ENCODE results near the gene YOD1.

Gene YOD1

GRCh38 chr1:207051191-207051943 lies at the start of gene YOD1:
YOD1 (minus strand) TSS chr1:207051208; CDS start chr1:207051030, 178 bp downstream.
- Histone ChIP-seq H3K27ac (no peak within 1 kb of the TSS), H3K4me1 (peaks cover 0 to 16% (median 0%) of the 10 kb centered on the region in 10 experiments; a peak in 7 of 20 replicates), H3K27me3 (peaks cover 0 to 11% (median 6%) of the 10 kb centered on the region in 11 experiments; a peak in 11 of 22 replicates), H3K4me3 (no peak within 1 kb of the TSS), H3K4me2 (no peak within 1 kb of the TSS), H4K20me1 (no peaks in the 10 kb centered on the region), H3K36me3 (no peaks in the 10 kb centered on the region), H3K9ac (no peak within 1 kb of the TSS), H3K9me3 (replicated peaks in 1 of 11) (peaks cover 0 to 34% (median 29%) of the 10 kb centered on the region in 11 experiments; a peak in 20 of 22 replicates)
- no peak for TF ChIP-seq Cebpa-rat (IDR thresholded peaks at IDR 0.05)

GRCh38 chr1:207097871-207098324 lies 46.9 kb upstream of the YOD1 start:
- Histone ChIP-seq H3K36me3 (no peaks in the 10 kb centered on the region), H4K20me1 (no peaks in the 10 kb centered on the region), H3K9ac (no peak overlapping the region), H3K4me3 (no peak overlapping the region), H3K9me3 (replicated peaks in 1 of 11) (peaks cover 13 to 20% (median 18%) of the 10 kb centered on the region in 11 experiments; a peak in 21 of 22 replicates), H3K4me1 (no peaks in the 10 kb centered on the region), H3K27me3 (no peaks in the 10 kb centered on the region), H3K4me2 (no peak overlapping the region), H3K27ac (no peak overlapping the region)
- TF ChIP-seq Cebpa-rat (IDR thresholded peaks at IDR 0.05) = no peak

DNA sequence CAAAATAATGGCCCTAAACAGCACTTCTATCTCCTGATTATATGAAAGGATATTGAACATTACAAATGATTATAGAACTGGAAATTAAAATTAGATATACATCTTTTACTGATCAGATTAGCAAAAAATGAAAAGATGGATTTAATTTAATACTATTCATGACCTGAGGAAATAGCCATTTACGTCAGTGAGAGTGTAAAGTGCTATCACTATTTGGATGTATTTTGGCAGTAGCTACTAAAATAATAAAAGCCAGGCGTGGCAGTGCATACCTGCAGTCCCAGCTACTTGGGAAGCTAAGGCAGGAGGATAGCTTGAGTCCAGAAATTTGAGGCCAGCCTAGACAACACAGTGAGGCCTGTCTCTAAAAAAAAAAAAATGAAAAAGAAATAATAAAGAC lies 42.9 kb upstream of the YOD1 start:
- Histone ChIP-seq H3K27ac (no peak overlapping the region), H3K36me3 (no peaks in the 10 kb centered on the region), H3K27me3 (no peaks in the 10 kb centered on the region), H3K9me3 (replicated peaks in 1 of 11) (peaks cover 8 to 16% (median 12%) of the 10 kb centered on the region in 11 experiments; a peak in 21 of 22 replicates), H3K9ac (no peak overlapping the region), H3K4me1 (peaks cover 6 to 22% (median 10%) of the 10 kb centered on the region in 10 experiments; a peak in 18 of 20 replicates), H3K4me3 (no peak overlapping the region), H3K4me2 (no peak overlapping the region), H4K20me1 (no peaks in the 10 kb centered on the region)
- no peak for TF ChIP-seq Cebpa-rat (IDR thresholded peaks at IDR 0.05)

DNA sequence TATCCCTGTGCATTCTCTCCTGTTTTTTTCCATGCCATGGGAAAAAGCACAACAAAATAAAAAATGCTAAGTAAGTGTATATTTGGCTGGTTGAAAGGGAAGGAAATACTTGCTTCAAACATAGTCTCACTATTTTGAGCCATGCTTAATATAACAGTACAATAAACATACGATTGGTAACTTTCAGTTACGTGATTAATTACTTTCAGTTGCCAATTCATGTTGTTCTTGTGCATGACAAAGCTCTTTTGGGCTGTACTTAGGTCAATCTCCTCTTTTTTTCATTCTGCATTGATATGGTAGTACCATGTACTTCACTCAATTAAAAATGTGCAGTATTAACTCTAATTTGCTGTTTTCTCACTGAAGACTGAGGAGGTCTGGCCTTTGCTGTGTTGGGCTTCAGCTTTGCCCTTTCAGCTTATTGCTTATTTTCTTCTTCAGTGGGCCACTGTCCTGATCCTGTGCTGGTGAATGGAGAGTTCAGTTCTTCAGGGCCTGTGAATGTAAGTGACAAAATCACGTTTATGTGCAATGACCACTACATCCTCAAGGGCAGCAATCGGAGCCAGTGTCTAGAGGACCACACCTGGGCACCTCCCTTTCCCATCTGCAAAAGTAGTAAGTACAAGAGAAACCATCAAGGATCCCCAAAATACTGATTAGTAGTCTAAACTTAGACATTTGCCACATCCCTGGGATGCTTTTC lies 40.3 kb upstream of the YOD1 start:
- Histone ChIP-seq H3K4me1 (peaks cover 10 to 27% (median 14%) of the 10 kb centered on the region in 10 experiments; a peak in 18 of 20 replicates), H3K4me3 (no peak overlapping the region), H3K27me3 (no peaks in the 10 kb centered on the region), H4K20me1 (no peaks in the 10 kb centered on the region), H3K36me3 (no peaks in the 10 kb centered on the region), H3K4me2 (peak overlapping the region in 3 of 11 experiments; percentile 6 to 26 (median 14); a peak in 2 of 22 replicates), H3K27ac (no peak overlapping the region), H3K9me3 (replicated peaks in 1 of 11) (no peaks in the 10 kb centered on the region), H3K9ac (no peak overlapping the region)
- no peak for TF ChIP-seq Cebpa-rat (IDR thresholded peaks at IDR 0.05)

DNA sequence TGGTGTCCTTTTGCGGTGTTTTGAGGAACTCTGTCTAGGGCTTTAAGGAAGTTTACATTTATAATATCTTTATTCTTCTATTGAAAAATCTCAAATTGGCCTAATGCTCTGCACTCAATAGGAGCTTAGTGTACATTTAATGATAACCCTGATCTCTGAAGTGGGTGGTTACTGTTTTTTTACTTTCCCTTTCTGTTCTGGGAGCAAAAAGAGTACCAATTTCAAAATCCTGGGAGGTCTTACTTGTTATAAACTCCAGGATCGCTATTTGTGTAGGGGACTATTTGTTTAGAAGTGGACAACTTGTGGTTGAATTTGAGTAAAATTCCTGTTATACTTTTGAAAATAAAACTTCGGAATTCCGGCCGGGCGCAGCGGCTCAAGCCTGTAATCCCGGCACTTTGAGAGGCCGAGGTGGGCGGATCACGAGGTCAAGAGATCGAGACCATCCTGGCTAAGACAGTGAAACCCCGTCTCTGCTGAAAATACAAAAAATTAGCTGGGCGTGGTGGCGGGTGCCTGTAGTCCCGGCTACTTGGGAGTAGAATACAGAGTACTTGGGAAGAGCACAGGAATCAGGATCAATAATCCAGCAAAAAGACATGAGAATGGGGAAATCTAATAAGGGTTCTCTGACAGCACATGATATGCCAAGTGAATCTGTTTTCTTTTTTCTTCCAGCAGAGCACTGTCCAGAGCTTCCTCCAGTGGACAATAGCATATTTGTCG lies 38.8 kb upstream of the YOD1 start:
- H3K4me1 ChIP-seq = peaks cover 10 to 41% (median 14%) of the 10 kb centered on the region in 10 experiments; a peak in 18 of 20 replicates
- H3K4me2 ChIP-seq = peak overlapping the region; percentile 43 to 83 (median 55)
- H4K20me1 ChIP-seq = no peaks in the 10 kb centered on the region
- no peak overlapping the region; a peak in 1 of 22 replicates for H3K27ac ChIP-seq
- H3K9ac ChIP-seq = peak overlapping the region in 1 of 11 experiments; percentile 13; a peak in 1 of 22 replicates
- no peaks in the 10 kb centered on the region for H3K36me3 ChIP-seq
- no peak for TF ChIP-seq Cebpa-rat (IDR thresholded peaks at IDR 0.05)
- no peaks in the 10 kb centered on the region for H3K27me3 ChIP-seq
- H3K4me3 ChIP-seq = no peak overlapping the region
- H3K9me3 ChIP-seq (replicated peaks in 1 of 11) = no peaks in the 10 kb centered on the region

GRCh38 chr1:207088701-207089626 lies 38.0 kb upstream of the YOD1 start, which contains the start of gene C4BPB:
C4BPB (plus strand) TSS chr1:207088860; CDS start chr1:207089532, 672 bp downstream.
- Histone ChIP-seq H3K27me3 (no peaks in the 10 kb centered on the region), H3K4me1 (peaks cover 10 to 46% (median 14%) of the 10 kb centered on the region in 10 experiments; a peak in 18 of 20 replicates), H3K27ac (no peak within 1 kb of the TSS; a peak in 1 of 22 replicates), H3K36me3 (no peaks in the 10 kb centered on the region), H4K20me1 (no peaks in the 10 kb centered on the region), H3K9me3 (replicated peaks in 1 of 11) (no peaks in the 10 kb centered on the region), H3K4me3 (no peak within 1 kb of the TSS), H3K9ac (peak within 1 kb of the TSS in 1 of 11 experiments; percentile 13; a peak in 1 of 22 replicates), H3K4me2 (peak within 1 kb of the TSS; percentile 43 to 83 (median 55))
- TF ChIP-seq Cebpa-rat (IDR thresholded peaks at IDR 0.05) = no peak

- no peaks in the 10 kb centered on the region for H3K36me3 ChIP-seq
- H3K27ac ChIP-seq = no peak overlapping the region
- H3K9ac ChIP-seq = no peak overlapping the region
- H4K20me1 ChIP-seq = no peaks in the 10 kb centered on the region
- H3K4me1 ChIP-seq = peaks cover 10 to 46% (median 14%) of the 10 kb centered on the region in 10 experiments; a peak in 18 of 20 replicates
- H3K4me2 ChIP-seq = no peak overlapping the region; a peak in 2 of 22 replicates
- H3K9me3 ChIP-seq (replicated peaks in 1 of 11) = no peaks in the 10 kb centered on the region
- no peak for TF ChIP-seq Cebpa-rat (IDR thresholded peaks at IDR 0.05)
- no peaks in the 10 kb centered on the region for H3K27me3 ChIP-seq
- no peak overlapping the region for H3K4me3 ChIP-seq
These were observed 37.2 kb upstream of the YOD1 start for GRCh38 chr1:207088161-207088560.

- Histone ChIP-seq H3K4me3 (no peak overlapping the region), H4K20me1 (no peaks in the 10 kb centered on the region), H3K4me1 (peaks cover 10 to 39% (median 14%) of the 10 kb centered on the region in 10 experiments; a peak in 18 of 20 replicates), H3K4me2 (peak overlapping the region in 1 of 11 experiments; percentile 57; a peak in 1 of 22 replicates), H3K27me3 (no peaks in the 10 kb centered on the region), H3K27ac (no peak overlapping the region), H3K9me3 (replicated peaks in 1 of 11) (no peaks in the 10 kb centered on the region), H3K9ac (no peak overlapping the region), H3K36me3 (no peaks in the 10 kb centered on the region)
- TF ChIP-seq Cebpa-rat (IDR thresholded peaks at IDR 0.05) = no peak
These were observed 34.9 kb upstream of the YOD1 start for GRCh38 chr1:207085887-207086286.

Data from BLaER1 treated with 17β-estradiol and CSF1 and Interleukin-3, amounts not matched to agents 10 nM and 100 nM (cell line).